Neural crest cell (in vitro differentiated cells): ENCODE measurements around the gene BBOX1. TPM values are rescaled to one million over a fixed set of nuclear protein-coding genes. Genes with fewer than 3 reads are reported as not detected.

Experiments used
- DNase-seq: peaks from one replicate; pipeline ENCODE4 v3.0.0; 2021; ENCODE audit warnings: low read depth, mixed read lengths, low spot score
- H3K27ac Mint-ChIP-seq: one replicate; pipeline ENCODE4 v1.8.0; 2021; ENCODE audit warnings: mild to moderate bottlenecking, mixed read lengths; ENCODE audit not compliant: unreplicated experiment
- H3K27me3 Mint-ChIP-seq: 2 replicates; pipeline ENCODE4 v1.8.0; 2021; ENCODE audit warnings: low read depth, mild to moderate bottlenecking, mixed read lengths
- H3K36me3 Mint-ChIP-seq: 2 replicates; pipeline ENCODE4 v1.8.0; 2021; ENCODE audit warnings: low read depth, mild to moderate bottlenecking, mixed read lengths
- H3K4me1 Mint-ChIP-seq: 2 replicates; pipeline ENCODE4 v1.8.0; 2021; ENCODE audit warnings: mixed read lengths
- H3K4me3 Mint-ChIP-seq: one replicate; pipeline ENCODE4 v1.8.0; 2021; ENCODE audit warnings: mild to moderate bottlenecking, mixed read lengths
- H3K9me3 Mint-ChIP-seq: 2 replicates; pipeline ENCODE4 v1.8.0; 2021; ENCODE audit warnings: mixed read lengths
- total RNA-seq: library from RNA; stranded (reverse); gene quantifications from 2 replicates; pipeline ENCODE4 v1.2.1, GENCODE V29; 2021
- TF ChIP-seq, protein P1 (sequence below): fragments of 200-600 bp; sonication (generic); conservative IDR thresholded peaks from 2 replicates; pipeline ENCODE4 v1.5.0; 2021; ENCODE audit warnings: antibody characterized with exemption, mild to moderate bottlenecking

Gene BBOX1
- total RNA-seq, 1 donor from 2014 or later, result not detected

DNA sequence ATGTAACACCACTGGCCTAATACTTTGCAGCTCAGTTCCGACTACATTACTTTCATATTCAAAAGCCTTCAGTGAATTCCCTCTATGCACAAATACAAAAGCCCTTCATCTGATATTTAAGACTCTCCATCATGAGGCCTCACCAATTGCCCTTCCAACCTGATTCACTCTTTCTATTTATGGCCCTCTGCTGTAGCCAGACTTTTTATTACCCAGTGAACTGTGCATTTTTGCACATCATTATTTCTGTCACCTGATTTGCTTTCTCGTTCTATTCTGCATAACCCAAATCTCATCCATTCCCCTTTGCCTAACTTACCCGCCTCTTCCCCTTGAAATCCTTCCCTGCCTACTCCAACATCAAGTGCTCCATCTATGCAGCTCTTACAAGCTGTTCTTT lies 78.3 kb downstream of the BBOX1 start:
- no peak for DNase-seq
- H3K36me3 Mint-ChIP-seq, result peaks cover 4% of the 10 kb centered on the region
- no peak overlapping the region for H3K4me3 Mint-ChIP-seq
- TF ChIP-seq, protein P1, sequence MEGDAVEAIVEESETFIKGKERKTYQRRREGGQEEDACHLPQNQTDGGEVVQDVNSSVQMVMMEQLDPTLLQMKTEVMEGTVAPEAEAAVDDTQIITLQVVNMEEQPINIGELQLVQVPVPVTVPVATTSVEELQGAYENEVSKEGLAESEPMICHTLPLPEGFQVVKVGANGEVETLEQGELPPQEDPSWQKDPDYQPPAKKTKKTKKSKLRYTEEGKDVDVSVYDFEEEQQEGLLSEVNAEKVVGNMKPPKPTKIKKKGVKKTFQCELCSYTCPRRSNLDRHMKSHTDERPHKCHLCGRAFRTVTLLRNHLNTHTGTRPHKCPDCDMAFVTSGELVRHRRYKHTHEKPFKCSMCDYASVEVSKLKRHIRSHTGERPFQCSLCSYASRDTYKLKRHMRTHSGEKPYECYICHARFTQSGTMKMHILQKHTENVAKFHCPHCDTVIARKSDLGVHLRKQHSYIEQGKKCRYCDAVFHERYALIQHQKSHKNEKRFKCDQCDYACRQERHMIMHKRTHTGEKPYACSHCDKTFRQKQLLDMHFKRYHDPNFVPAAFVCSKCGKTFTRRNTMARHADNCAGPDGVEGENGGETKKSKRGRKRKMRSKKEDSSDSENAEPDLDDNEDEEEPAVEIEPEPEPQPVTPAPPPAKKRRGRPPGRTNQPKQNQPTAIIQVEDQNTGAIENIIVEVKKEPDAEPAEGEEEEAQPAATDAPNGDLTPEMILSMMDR, result no peak
- peaks cover 5% of the 10 kb centered on the region for H3K4me1 Mint-ChIP-seq
- no peak overlapping the region for H3K27ac Mint-ChIP-seq
- H3K9me3 Mint-ChIP-seq, result peaks cover 4% of the 10 kb centered on the region
- no peaks in the 10 kb centered on the region for H3K27me3 Mint-ChIP-seq

- no peaks in the 10 kb centered on the region for H3K27me3 Mint-ChIP-seq
- DNase-seq, result no peak
- no peak overlapping the region for H3K27ac Mint-ChIP-seq
- peaks cover 5% of the 10 kb centered on the region for H3K4me1 Mint-ChIP-seq
- TF ChIP-seq, protein P1, result no peak
- peaks cover 4% of the 10 kb centered on the region for H3K9me3 Mint-ChIP-seq
- peaks cover 4% of the 10 kb centered on the region for H3K36me3 Mint-ChIP-seq
- H3K4me3 Mint-ChIP-seq, result no peak overlapping the region
Observed at GRCh38 chr11:27119396-27119795, 78.8 kb downstream of the BBOX1 start.

- DNase-seq, result no peak
- H3K4me3 Mint-ChIP-seq, result no peak overlapping the region
Observed at GRCh38 chr11:27120211-27120610, 79.6 kb downstream of the BBOX1 start.

GRCh38 chr11:27122001-27122400 lies 81.4 kb downstream of the BBOX1 start:
- Mint-ChIP-seq H3K4me1 (peaks cover 5% of the 10 kb centered on the region), H3K9me3 (no peaks in the 10 kb centered on the region), H3K27ac (no peak overlapping the region), H3K4me3 (no peak overlapping the region), H3K36me3 (no peaks in the 10 kb centered on the region), H3K27me3 (no peaks in the 10 kb centered on the region)
- TF ChIP-seq, protein P1, result no peak
- DNase-seq, result no peak

More at GRCh38 chr11:27120211-27120610, 79.6 kb downstream of the BBOX1 start:
- Mint-ChIP-seq H3K27me3 (no peaks in the 10 kb centered on the region), H3K9me3 (peaks cover 4% of the 10 kb centered on the region), H3K27ac (no peak overlapping the region), H3K36me3 (peaks cover 4% of the 10 kb centered on the region), H3K4me1 (peaks cover 5% of the 10 kb centered on the region)
- TF ChIP-seq, protein P1, result no peak

- H3K9me3 Mint-ChIP-seq, result peaks cover 6% of the 10 kb centered on the region
- H3K36me3 Mint-ChIP-seq, result peaks cover 2% of the 10 kb centered on the region
- no peaks in the 10 kb centered on the region for H3K27me3 Mint-ChIP-seq
- DNase-seq, result no peak
- H3K27ac Mint-ChIP-seq, result no peak overlapping the region
- H3K4me3 Mint-ChIP-seq, result no peak overlapping the region
- no peaks in the 10 kb centered on the region for H3K4me1 Mint-ChIP-seq
- TF ChIP-seq, protein P1, result no peak
Observed at GRCh38 chr11:27124514-27125264, 84.1 kb downstream of the BBOX1 start.
